Endothelial cell of umbilical vein (primary cell): ENCODE results near the gene PRMT1. TPM values are rescaled to one million over a fixed set of nuclear protein-coding genes. Genes with fewer than 3 reads are reported as not detected.

Experiments used
- BruUV-seq: library from RNA; stranded (reverse); fragments of 400-500 nt; replicated peaks from 2 replicates; lab custom pipeline; 2021; lab: Mats Ljungman, UMichigan
- CTCF ChIA-PET: fragments of 300-600, 350-600 bp; sonication (Branson Sonifier 250); formaldehyde crosslinking; loops from one replicate; lab custom pipeline; 2021; ENCODE audit warnings: antibody characterized with exemption, inconsistent platforms; lab: Charles Lee
- POLR2A ChIA-PET: fragments of 300-600, 350-600 bp; sonication (Branson Sonifier 250); formaldehyde crosslinking; loops from one replicate; lab custom pipeline; 2021; ENCODE audit warnings: antibody characterized with exemption, inconsistent platforms; lab: Charles Lee
- DNase-seq: peaks from one replicate; pipeline ENCODE4 v3.0.0-alpha.2; 2011; ENCODE audit warnings: low read depth, low spot score
- FAIRE-seq: peaks from 2 replicates; lab custom pipeline; 2011; peaks lifted over from hg19 to GRCh38; lab: Jason Lieb, UNC
- H2AFZ ChIP-seq: 2 replicates; pipeline ENCODE4 v1.6.0; 2012; ENCODE audit warnings: low read depth, low read length, control low read depth, inconsistent platforms
- H3K27ac ChIP-seq: 2 replicates; pipeline ENCODE4 v1.5.1; 2011; ENCODE audit warnings: low read depth, mild to moderate bottlenecking, control low read depth, low read length, moderate library complexity; ENCODE audit not compliant: insufficient read depth
- H3K27me3 ChIP-seq, 2 experiments: 2 replicates each; pipeline versions ENCODE4 v1.6.0 to v1.6.1; 2011; ENCODE audit warnings: low read length in 2 of 2, mixed read lengths in 1 of 2; ENCODE audit not compliant: control insufficient read depth in 2 of 2, insufficient read depth in 2 of 2
- H3K36me3 ChIP-seq, 2 experiments: 2 replicates in 1 of 2; 3 replicates in 1 of 2; pipeline ENCODE4 v1.5.1; 2011; ENCODE audit warnings: low read length in 2 of 2, mild to moderate bottlenecking in 1 of 2, moderate library complexity in 1 of 2; ENCODE audit not compliant: control insufficient read depth in 2 of 2, insufficient read depth in 2 of 2; ENCODE audit errors: extremely low read depth in 1 of 2
- H3K4me1 ChIP-seq: 3 replicates; pipeline ENCODE4 v1.5.1; 2011; ENCODE audit warnings: mild to moderate bottlenecking, low read length; ENCODE audit not compliant: control insufficient read depth, insufficient read depth; ENCODE audit errors: extremely low read depth
- H3K4me2 ChIP-seq: 2 replicates; pipeline ENCODE4 v1.6.1; 2011; ENCODE audit warnings: low read length, control low read depth, mixed read lengths; ENCODE audit not compliant: insufficient read depth
- H3K4me3 ChIP-seq, 3 experiments: fragments of 200-600 bp in 1 of 3; sonication (generic), shearing (Covaris generic) in 1 of 3; replicated peaks in 1 of 3; 2 replicates each; pipeline ENCODE4 v1.5.1; 2011 to 2016; ENCODE audit warnings: control low read depth in 3 of 3, low read length in 3 of 3, mild to moderate bottlenecking in 2 of 3, inconsistent platforms in 1 of 3, low read depth in 1 of 3, moderate library complexity in 1 of 3; ENCODE audit not compliant: insufficient read depth in 1 of 3
- H3K79me2 ChIP-seq: 2 replicates; pipeline ENCODE4 v1.6.0; 2012; ENCODE audit warnings: low read length, inconsistent platforms; ENCODE audit not compliant: control insufficient read depth, insufficient read depth
- H3K9ac ChIP-seq: replicated peaks from 2 replicates; pipeline ENCODE3; 2011; ENCODE audit warnings: low read length, control low read depth; ENCODE audit not compliant: insufficient read depth; ENCODE audit errors: extremely low read depth
- H3K9me1 ChIP-seq: replicated peaks from 3 replicates; pipeline ENCODE4 v1.6.0; 2011; ENCODE audit warnings: mild to moderate bottlenecking, low read length; ENCODE audit not compliant: control insufficient read depth, insufficient read depth; ENCODE audit errors: extremely low read depth
- H3K9me3 ChIP-seq: replicated peaks from 2 replicates; pipeline ENCODE4 v1.5.1; 2012; ENCODE audit warnings: low read length, inconsistent platforms; ENCODE audit not compliant: control insufficient read depth, insufficient read depth
- H4K20me1 ChIP-seq: replicated peaks from 2 replicates; pipeline ENCODE3; 2011; ENCODE audit warnings: mild to moderate bottlenecking, low read length; ENCODE audit not compliant: control insufficient read depth, insufficient read depth; ENCODE audit errors: extremely low read depth
- EZH2 ChIP-seq: IDR thresholded peaks from 2 replicates; pipeline ENCODE4 v1.6.1; 2012; ENCODE audit warnings: borderline replicate concordance, low read depth, mild to moderate bottlenecking, moderate library complexity, low read length, inconsistent platforms; ENCODE audit not compliant: severe bottlenecking
- FOS ChIP-seq: IDR thresholded peaks from 2 replicates; pipeline ENCODE4 v1.6.1; 2011; ENCODE audit warnings: mild to moderate bottlenecking, low read length, moderate library complexity, borderline replicate concordance; ENCODE audit not compliant: insufficient read depth
- JUN ChIP-seq: IDR thresholded peaks from 2 replicates; pipeline ENCODE4 v1.6.1; 2011; ENCODE audit warnings: borderline replicate concordance, low read depth; ENCODE audit not compliant: insufficient read length, insufficient read depth
- MYC ChIP-seq: IDR thresholded peaks from one replicate; pipeline ENCODE4 v1.6.1; 2011; ENCODE audit warnings: mild to moderate bottlenecking, low read depth, low read length
- POLR2A ChIP-seq: IDR thresholded peaks from 2 replicates; pipeline ENCODE4 v1.6.1; 2012; ENCODE audit warnings: low read depth, mild to moderate bottlenecking, control low read depth, low read length
- POLR2AphosphoS5 ChIP-seq: IDR thresholded peaks from 2 replicates; pipeline ENCODE4 v1.6.1; 2012; ENCODE audit warnings: low read depth, mild to moderate bottlenecking, control low read depth, low read length, moderate library complexity; ENCODE audit not compliant: insufficient read depth
- dilution Hi-C: fragments of 300-500 bp; cut with MboI; formaldehyde crosslinking; loops from one replicate; pipeline ENCODE4 v1.15.0; 2019; ENCODE audit warnings: low sequenced_read_pairs; ENCODE audit not compliant: extremely low pct_ligation_motif_present
- intact Hi-C: fragments of 100-400 bp; cut with micrococcal nuclease; formaldehyde crosslinking; loops from one replicate; pipeline ENCODE4 v1.10.0; 2022
- polyA plus RNA-seq, 4 experiments: library from polyadenylated mRNA; depleted of rRNA in 3 of 4; stranded (reverse) in 3 of 4; unstranded in 1 of 4; fragments of >200 nt; gene quantifications; 2 replicates each; pipeline versions ENCODE4 v1.2.1 to v1.2.3, GENCODE V29; 2011 to 2012; ENCODE audit warnings: missing spikeins in 1 of 4
- total RNA-seq: library from RNA; stranded (reverse); gene quantifications from 2 replicates; pipeline ENCODE4 v1.2.3, GENCODE V29; 2021
- TF ChIP-seq, protein P1 (sequence below): IDR thresholded peaks from 2 replicates; pipeline ENCODE4 v1.6.1; 2011; ENCODE audit not compliant: insufficient read depth, insufficient read length
- TF ChIP-seq, protein P2 (sequence below), 2 donors: IDR thresholded peaks; 1 replicate in 1 of 2; 2 replicates in 1 of 2; pipeline ENCODE4 v1.5.1; 2011; ENCODE audit warnings: low read length in 2 of 2, mild to moderate bottlenecking in 2 of 2, moderate library complexity in 2 of 2, control low read depth in 1 of 2, inconsistent platforms in 1 of 2, low read depth in 1 of 2; ENCODE audit not compliant: insufficient read depth in 1 of 2; ENCODE audit errors: extremely low read depth in 1 of 2

PRMT1 gene
- total and polyA plus RNA-seq, 2 donors (not counting 3 experiments of a cell fraction or from before 2014, with no cell fraction given): 242 to 542 TPM

DNA sequence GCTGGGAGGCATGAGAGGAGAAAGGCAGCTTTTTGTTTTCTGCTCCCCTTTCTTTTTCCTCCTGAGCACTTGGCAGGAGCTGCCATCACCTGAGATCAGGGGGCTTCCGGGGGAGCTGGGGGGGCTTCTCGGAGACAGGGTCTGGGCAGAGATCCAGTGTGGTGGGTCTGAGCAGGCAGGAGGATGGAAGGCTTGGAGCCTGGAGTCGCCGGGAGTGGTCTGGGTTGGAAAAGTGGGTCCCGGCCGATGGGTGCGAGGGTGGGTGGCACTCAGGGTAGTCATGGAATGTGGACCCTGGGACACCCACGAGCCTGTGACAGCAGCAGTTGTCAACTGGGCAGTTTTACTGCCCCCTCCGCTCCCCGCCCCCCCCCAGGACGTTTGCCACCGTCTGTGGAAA lies 10.1 kb downstream of the PRMT1 start:
- POLR2A ChIA-PET: no interaction called here
- H3K36me3 ChIP-seq: peaks cover 4 to 29% of the 10 kb centered on the region in 2 experiments
- dilution Hi-C loops: no loop called here
- intact Hi-C loops: loop anchor here (5.0 kb wide), 1 partner anchor 120 kb away; no protein-coding TSS in a partner anchor
- CTCF ChIA-PET: no interaction called here
- FAIRE-seq (no peak), DNase-seq (no peak)
- H3K9me3 ChIP-seq: no peaks in the 10 kb centered on the region
- H3K27me3 ChIP-seq: no peaks in the 10 kb centered on the region
- H3K9me1 ChIP-seq: no peaks in the 10 kb centered on the region
- no peak overlapping the region for H3K4me3 ChIP-seq
- BruUV-seq: no TSS peak
- no peak overlapping the region for H3K27ac ChIP-seq
- TF ChIP-seq FOS (no peak), POLR2A (no peak), EZH2 (no peak), JUN (no peak), MYC (no peak), POLR2AphosphoS5 (no peak)
- TF ChIP-seq, protein P1, sequence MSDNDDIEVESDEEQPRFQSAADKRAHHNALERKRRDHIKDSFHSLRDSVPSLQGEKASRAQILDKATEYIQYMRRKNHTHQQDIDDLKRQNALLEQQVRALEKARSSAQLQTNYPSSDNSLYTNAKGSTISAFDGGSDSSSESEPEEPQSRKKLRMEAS: no peak
- TF ChIP-seq, protein P2, sequence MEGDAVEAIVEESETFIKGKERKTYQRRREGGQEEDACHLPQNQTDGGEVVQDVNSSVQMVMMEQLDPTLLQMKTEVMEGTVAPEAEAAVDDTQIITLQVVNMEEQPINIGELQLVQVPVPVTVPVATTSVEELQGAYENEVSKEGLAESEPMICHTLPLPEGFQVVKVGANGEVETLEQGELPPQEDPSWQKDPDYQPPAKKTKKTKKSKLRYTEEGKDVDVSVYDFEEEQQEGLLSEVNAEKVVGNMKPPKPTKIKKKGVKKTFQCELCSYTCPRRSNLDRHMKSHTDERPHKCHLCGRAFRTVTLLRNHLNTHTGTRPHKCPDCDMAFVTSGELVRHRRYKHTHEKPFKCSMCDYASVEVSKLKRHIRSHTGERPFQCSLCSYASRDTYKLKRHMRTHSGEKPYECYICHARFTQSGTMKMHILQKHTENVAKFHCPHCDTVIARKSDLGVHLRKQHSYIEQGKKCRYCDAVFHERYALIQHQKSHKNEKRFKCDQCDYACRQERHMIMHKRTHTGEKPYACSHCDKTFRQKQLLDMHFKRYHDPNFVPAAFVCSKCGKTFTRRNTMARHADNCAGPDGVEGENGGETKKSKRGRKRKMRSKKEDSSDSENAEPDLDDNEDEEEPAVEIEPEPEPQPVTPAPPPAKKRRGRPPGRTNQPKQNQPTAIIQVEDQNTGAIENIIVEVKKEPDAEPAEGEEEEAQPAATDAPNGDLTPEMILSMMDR (IDR thresholded peaks at IDR 0.05; ENCODE audit: extremely low read depth in 1 of 2, insufficient read depth in 1 of 2, low read depth in 1 of 2, low read length in 2 of 2): no peak
- no peak overlapping the region for H2AFZ ChIP-seq
- H4K20me1 ChIP-seq: no peaks in the 10 kb centered on the region
- peaks cover 40% of the 10 kb centered on the region for H3K4me1 ChIP-seq
- H3K9ac ChIP-seq: no peak overlapping the region
- H3K4me2 ChIP-seq: no peak overlapping the region
- peaks cover 2% of the 10 kb centered on the region for H3K79me2 ChIP-seq
